IMR-90 (cell line): ENCODE results near the gene CD36. TPM values are rescaled to one million over a fixed set of nuclear protein-coding genes. Genes with fewer than 3 reads are reported as not detected.

Source experiments
- ATAC-seq: fragments of 200-7000 bp; cut with Tn5 transposase; 2 replicates; pipeline ENCODE4 v1.9.1; 2020; ENCODE audit warnings: low read depth, mild to moderate bottlenecking, moderate library complexity
- BruUV-seq: library from RNA; stranded (reverse); fragments of 400-500 nt; replicated peaks from 2 replicates; lab custom pipeline; 2021; lab: Mats Ljungman, UMichigan
- CTCF ChIA-PET: fragments of 300-600 bp; formaldehyde crosslinking; extraction: SDS; loops from one replicate; lab custom pipeline; 2021; ENCODE audit warnings: antibody characterized with exemption; lab: Yijun Ruan, JAX
- POLR2A ChIA-PET: fragments of 300-600 bp; sonication (Branson Sonifier 250); formaldehyde crosslinking; loops from one replicate; lab custom pipeline; 2022; ENCODE audit warnings: antibody characterized with exemption; ENCODE audit not compliant: unreplicated experiment; lab: Charles Lee
- DNase-seq: peaks from one replicate; pipeline ENCODE4 v3.0.0; 2013
- H2AFZ ChIP-seq: replicated peaks from 2 replicates; pipeline ENCODE3; 2013; ENCODE audit warnings: low read length, mild to moderate bottlenecking; ENCODE audit not compliant: poor library complexity
- H2AK5ac ChIP-seq: 2 replicates; pipeline ENCODE4 v1.6.1; 2013; ENCODE audit warnings: low read depth, low read length, inconsistent platforms
- H2AK9ac ChIP-seq: replicated peaks from 2 replicates; pipeline ENCODE3; 2013; ENCODE audit warnings: mild to moderate bottlenecking, low read depth, low read length, moderate library complexity; ENCODE audit not compliant: poor library complexity
- H2BK120ac ChIP-seq: 2 replicates; pipeline ENCODE4 v1.6.1; 2013; ENCODE audit warnings: low read depth, low read length, inconsistent platforms
- H2BK15ac ChIP-seq: 3 replicates; pipeline ENCODE4 v1.6.1; 2013; ENCODE audit warnings: low read depth, low read length, inconsistent platforms
- H2BK20ac ChIP-seq: 2 replicates; pipeline ENCODE4 v1.6.1; 2013; ENCODE audit warnings: low read depth, mild to moderate bottlenecking, inconsistent platforms, low read length, moderate library complexity
- H2BK5ac ChIP-seq: 2 replicates; pipeline ENCODE4 v1.6.1; 2013; ENCODE audit warnings: mild to moderate bottlenecking, low read depth, low read length, inconsistent platforms; ENCODE audit not compliant: poor library complexity, severe bottlenecking
- H3K14ac ChIP-seq: replicated peaks from 2 replicates; pipeline ENCODE4 v1.6.1; 2013; ENCODE audit warnings: low read depth, low read length, inconsistent platforms
- H3K18ac ChIP-seq: 2 replicates; pipeline ENCODE4 v1.6.1; 2013; ENCODE audit warnings: low read depth, low read length, control low read depth
- H3K23ac ChIP-seq: 2 replicates; pipeline ENCODE4 v1.6.1; 2013; ENCODE audit warnings: low read depth, low read length, inconsistent platforms
- H3K27ac ChIP-seq: 2 replicates; pipeline ENCODE4 v1.5.1; 2013; ENCODE audit warnings: mild to moderate bottlenecking, control low read depth, low read length; ENCODE audit not compliant: insufficient read depth
- H3K27me3 ChIP-seq: 2 replicates; pipeline ENCODE4 v1.6.1; 2013; ENCODE audit warnings: low read length; ENCODE audit not compliant: control insufficient read depth, insufficient read depth
- H3K36me3 ChIP-seq: 2 replicates; pipeline ENCODE4 v1.6.1; 2013; ENCODE audit warnings: low read length, mixed read lengths; ENCODE audit not compliant: control insufficient read depth, insufficient read depth
- H3K4ac ChIP-seq: 2 replicates; pipeline ENCODE4 v1.6.1; 2013; ENCODE audit warnings: low read depth, low read length, inconsistent platforms
- H3K4me1 ChIP-seq: 2 replicates; pipeline ENCODE4 v1.6.1; 2013; ENCODE audit warnings: low read length, mixed read lengths; ENCODE audit not compliant: control insufficient read depth, insufficient read depth
- H3K4me2 ChIP-seq: 2 replicates; pipeline ENCODE4 v1.6.1; 2013; ENCODE audit warnings: low read depth, mild to moderate bottlenecking, control low read depth, low read length, moderate library complexity
- H3K4me3 ChIP-seq: 2 replicates; pipeline ENCODE4 v1.5.1; 2013; ENCODE audit warnings: low read depth, mild to moderate bottlenecking, control low read depth, low read length, moderate library complexity; ENCODE audit not compliant: insufficient read depth
- H3K56ac ChIP-seq: 2 replicates; pipeline ENCODE4 v1.6.1; 2013; ENCODE audit warnings: low read length, inconsistent platforms; ENCODE audit not compliant: insufficient read depth; ENCODE audit errors: extremely low read depth
- H3K79me1 ChIP-seq, 2 experiments: 2 replicates each; pipeline ENCODE4 v1.6.1; 2013; ENCODE audit warnings: low read length in 2 of 2, inconsistent platforms in 1 of 2, low read depth in 1 of 2
- H3K9ac ChIP-seq: 2 replicates; pipeline ENCODE4 v1.6.1; 2013; ENCODE audit warnings: low read depth, low read length, control low read depth
- H3K9me1 ChIP-seq: 2 replicates; pipeline ENCODE4 v1.6.1; 2013; ENCODE audit warnings: low read length, inconsistent platforms; ENCODE audit not compliant: insufficient read depth
- H3K9me3 ChIP-seq: 2 replicates; pipeline ENCODE4 v1.6.1; 2013; ENCODE audit warnings: low read length; ENCODE audit not compliant: control insufficient read depth, insufficient read depth
- H4K20me1 ChIP-seq: 2 replicates; pipeline ENCODE4 v1.6.1; 2013; ENCODE audit warnings: low read length, inconsistent platforms; ENCODE audit not compliant: insufficient read depth
- H4K5ac ChIP-seq: 2 replicates; pipeline ENCODE4 v1.6.1; 2013; ENCODE audit warnings: mild to moderate bottlenecking, low read depth, low read length, control low read depth
- H4K8ac ChIP-seq, 2 experiments: 2 replicates each; pipeline ENCODE4 v1.6.1; 2013; ENCODE audit warnings: low read depth in 2 of 2, low read length in 2 of 2, control low read depth in 1 of 2, inconsistent platforms in 1 of 2
- H4K91ac ChIP-seq: 2 replicates; pipeline ENCODE4 v1.6.1; 2013; ENCODE audit warnings: low read depth, low read length, inconsistent platforms; ENCODE audit not compliant: insufficient read depth
- BHLHE40 ChIP-seq: fragments of 150-350 bp; IDR thresholded peaks from 2 replicates; pipeline ENCODE4 v1.6.1; 2016; ENCODE audit warnings: mild to moderate bottlenecking, low read depth, low read length
- CEBPB ChIP-seq: IDR thresholded peaks from 2 replicates; pipeline ENCODE4 v1.6.1; 2012; ENCODE audit warnings: low read depth, low read length, improper control_type of control experiment
- CHD1 ChIP-seq: IDR thresholded peaks from 2 replicates; pipeline ENCODE4 v1.6.1; 2012; ENCODE audit warnings: low read depth, low read length, improper control_type of control experiment
- FOS ChIP-seq: fragments of 150-350 bp; IDR thresholded peaks from 2 replicates; pipeline ENCODE4 v1.6.1; 2016; ENCODE audit warnings: low read depth, low read length
- MAFK ChIP-seq: IDR thresholded peaks from 2 replicates; pipeline ENCODE4 v1.6.1; 2012; ENCODE audit warnings: low read depth, low read length, improper control_type of control experiment
- MAZ ChIP-seq: IDR thresholded peaks from 2 replicates; pipeline ENCODE4 v1.6.1; 2012; ENCODE audit warnings: low read depth, mild to moderate bottlenecking, low read length, improper control_type of control experiment, moderate library complexity, borderline replicate concordance
- MXI1 ChIP-seq: IDR thresholded peaks from 2 replicates; pipeline ENCODE4 v1.6.1; 2012; ENCODE audit warnings: low read depth, mild to moderate bottlenecking, low read length, moderate library complexity, borderline replicate concordance
- POLR2A ChIP-seq: IDR thresholded peaks from 2 replicates; pipeline ENCODE4 v1.6.1; 2012; ENCODE audit warnings: mild to moderate bottlenecking, low read depth, low read length
- RAD21 ChIP-seq: IDR thresholded peaks from 2 replicates; pipeline ENCODE4 v1.6.1; 2012; ENCODE audit warnings: low read length, improper control_type of control experiment
- RCOR1 ChIP-seq: IDR thresholded peaks from 2 replicates; pipeline ENCODE4 v1.6.1; 2012; ENCODE audit warnings: mild to moderate bottlenecking, low read length, improper control_type of control experiment; ENCODE audit not compliant: insufficient replicate concordance
- RFX5 ChIP-seq: IDR thresholded peaks from 2 replicates; pipeline ENCODE4 v1.8.0; 2012; ENCODE audit warnings: low read depth, mild to moderate bottlenecking, low read length, moderate library complexity
- SMC3 ChIP-seq: fragments of 150-350 bp; IDR thresholded peaks from 2 replicates; pipeline ENCODE4 v1.6.1; 2016; ENCODE audit warnings: low read depth, mild to moderate bottlenecking, antibody characterized with exemption, low read length, moderate library complexity
- WGBS, 2 experiments: methylation state at CpG; one replicate each; pipeline versions ENCODE4 v1.1.5 to v1.1.7; 2013; ENCODE audit warnings: missing lambda C conversion rate in 2 of 2; ENCODE audit not compliant: insufficient read length in 1 of 2; ENCODE audit errors: extremely low coverage in 2 of 2; 5-methylcytosine and 5-hydroxymethylcytosine counted together
- dilution Hi-C: fragments of 300-500 bp; cut with HindIII; formaldehyde crosslinking; loops from one replicate; pipeline ENCODE4 v1.14.3; 2018; ENCODE audit warnings: low sequenced_read_pairs; ENCODE audit not compliant: unreplicated experiment
- in situ Hi-C: fragments of 300-500 bp; cut with MboI; formaldehyde crosslinking; loops from 3 replicates; pipeline ENCODE4 v1.14.3; 2019; ENCODE audit warnings: low sequenced_read_pairs, inconsistent platforms, mixed read lengths
- intact Hi-C: fragments of 100-400 bp; cut with micrococcal nuclease; formaldehyde crosslinking; loops from 2 replicates; pipeline ENCODE4 v1.10.0; 2022
- polyA plus RNA-seq, 3 experiments: library from polyadenylated mRNA; depleted of rRNA; stranded (reverse); fragments of >200 nt; gene quantifications; 2 replicates each; pipeline ENCODE4 v1.2.3, GENCODE V29; 2012; ENCODE audit warnings: low replicate concordance in 1 of 3
- total RNA-seq: library from RNA; depleted of rRNA; stranded (reverse); fragments of >200 nt; gene quantifications from 2 replicates; pipeline ENCODE4 v1.2.3, GENCODE V29; 2012
- TF ChIP-seq, protein P1 (sequence below): conservative IDR thresholded peaks from 2 replicates; pipeline ENCODE4 v1.5.1; 2012; ENCODE audit warnings: mild to moderate bottlenecking, low read depth, low read length, improper control_type of control experiment

The CD36 gene
- total and polyA plus RNA-seq, 2 of the 4 experiments (the other 2 are of a cell fraction): 0.19 to 0.54 TPM

GRCh38 chr7:80604436-80604835 is 34.0 kb upstream of the CD36 start:
- WGBS, 2 experiments: no CpG with 5 or more reads among the region's 2 CpGs

More at GRCh38 chr7:80604436-80604835, 34.0 kb upstream of the CD36 start:
- Histone ChIP-seq H3K36me3 (no peaks in the 10 kb centered on the region), H3K18ac (no peak overlapping the region), H3K27ac (no peak overlapping the region), H3K9me3 (no peaks in the 10 kb centered on the region), H4K8ac (no peak overlapping the region), H3K9me1 (peaks cover 5% of the 10 kb centered on the region), H2BK5ac (no peak overlapping the region), H2BK120ac (peak overlapping the region; percentile 37; the same call in 1 of the 2 replicates), H2BK20ac (no peak overlapping the region), H4K20me1 (no peaks in the 10 kb centered on the region), H3K56ac (no peak overlapping the region), H2BK15ac (0 out of 3 replicates have a peak overlapping the region, but pooled peaks have one; percentile 6), H4K5ac (no peak overlapping the region), H3K79me1 (no peaks in the 10 kb centered on the region), H3K27me3 (no peaks in the 10 kb centered on the region), H2AFZ (no peak overlapping the region), H3K14ac (0 out of 2 replicates have a peak overlapping the region, but pooled peaks have one; percentile 46), H3K4me1 (peaks cover 9% of the 10 kb centered on the region), H3K4ac (no peak overlapping the region), H3K4me3 (no peak overlapping the region), H3K23ac (no peak overlapping the region), H3K9ac (no peak overlapping the region), H4K91ac (no peak overlapping the region), H2AK9ac (no peak overlapping the region), H3K4me2 (no peak overlapping the region), H2AK5ac (no peak overlapping the region)
- TF ChIP-seq RFX5: no peak
- TF ChIP-seq MXI1: no peak
- TF ChIP-seq RAD21: no peak
- TF ChIP-seq CEBPB: no peak
- no peak for TF ChIP-seq MAZ
- TF ChIP-seq BHLHE40: no peak
- no peak for TF ChIP-seq POLR2A
- no peak for TF ChIP-seq FOS
- TF ChIP-seq CHD1: no peak
- TF ChIP-seq RCOR1: no peak
- TF ChIP-seq, protein P1, sequence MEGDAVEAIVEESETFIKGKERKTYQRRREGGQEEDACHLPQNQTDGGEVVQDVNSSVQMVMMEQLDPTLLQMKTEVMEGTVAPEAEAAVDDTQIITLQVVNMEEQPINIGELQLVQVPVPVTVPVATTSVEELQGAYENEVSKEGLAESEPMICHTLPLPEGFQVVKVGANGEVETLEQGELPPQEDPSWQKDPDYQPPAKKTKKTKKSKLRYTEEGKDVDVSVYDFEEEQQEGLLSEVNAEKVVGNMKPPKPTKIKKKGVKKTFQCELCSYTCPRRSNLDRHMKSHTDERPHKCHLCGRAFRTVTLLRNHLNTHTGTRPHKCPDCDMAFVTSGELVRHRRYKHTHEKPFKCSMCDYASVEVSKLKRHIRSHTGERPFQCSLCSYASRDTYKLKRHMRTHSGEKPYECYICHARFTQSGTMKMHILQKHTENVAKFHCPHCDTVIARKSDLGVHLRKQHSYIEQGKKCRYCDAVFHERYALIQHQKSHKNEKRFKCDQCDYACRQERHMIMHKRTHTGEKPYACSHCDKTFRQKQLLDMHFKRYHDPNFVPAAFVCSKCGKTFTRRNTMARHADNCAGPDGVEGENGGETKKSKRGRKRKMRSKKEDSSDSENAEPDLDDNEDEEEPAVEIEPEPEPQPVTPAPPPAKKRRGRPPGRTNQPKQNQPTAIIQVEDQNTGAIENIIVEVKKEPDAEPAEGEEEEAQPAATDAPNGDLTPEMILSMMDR: no peak
- no peak for TF ChIP-seq MAFK
- no peak for TF ChIP-seq SMC3
- dilution Hi-C loops (no loop called here), in situ Hi-C loops (no loop called here), intact Hi-C loops (no loop called here)
- ChIA-PET CTCF (no interaction called here), POLR2A (no interaction called here)
- no TSS peak for BruUV-seq
- DNase-seq (no peak), ATAC-seq (no peak)
